Activated CD4-positive, CD25-positive, alpha-beta regulatory T cell treated with anti-CD3 and anti-CD28 coated beads, Interleukin-2, amount 50 U/mL, for 16 hours (primary cell): Measurements from ENCODE around the gene CLDN12.
"Not testable (repeated sequence)": the region's sequence is repeated elsewhere in the genome, so short reads cannot be mapped to it uniquely, and the experiment has no call there.

Experiments used
- DNase-seq: peaks from one replicate; pipeline ENCODE4 v3.0.0-alpha.2; 2020; ENCODE audit warnings: low read depth, low spot score

CLDN12 gene

DNA sequence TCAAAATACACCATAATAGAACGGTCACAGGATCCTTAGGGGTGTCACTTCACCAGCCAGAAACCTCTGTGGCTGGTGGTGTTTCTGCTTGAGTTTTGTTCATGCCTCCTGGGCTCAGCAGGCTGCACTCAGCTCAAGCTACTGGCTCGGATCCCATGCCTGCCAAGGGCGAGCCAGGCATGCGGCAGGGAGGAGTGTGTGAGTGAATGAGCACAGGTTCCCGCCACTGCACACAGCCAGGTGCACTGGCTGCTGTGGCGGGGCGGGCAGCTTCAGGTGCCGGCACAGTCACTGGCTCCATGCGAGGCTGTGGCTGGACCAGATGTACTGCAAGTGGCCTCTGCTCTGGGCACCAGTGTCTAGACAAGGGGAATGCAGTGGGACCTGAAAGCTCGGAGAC is 29.5 kb downstream of the CLDN12 start:
- DNase-seq: no peak

GRCh38 chr7:90433221-90433620 is 30.0 kb downstream of the CLDN12 start:
- no peak for DNase-seq

DNA sequence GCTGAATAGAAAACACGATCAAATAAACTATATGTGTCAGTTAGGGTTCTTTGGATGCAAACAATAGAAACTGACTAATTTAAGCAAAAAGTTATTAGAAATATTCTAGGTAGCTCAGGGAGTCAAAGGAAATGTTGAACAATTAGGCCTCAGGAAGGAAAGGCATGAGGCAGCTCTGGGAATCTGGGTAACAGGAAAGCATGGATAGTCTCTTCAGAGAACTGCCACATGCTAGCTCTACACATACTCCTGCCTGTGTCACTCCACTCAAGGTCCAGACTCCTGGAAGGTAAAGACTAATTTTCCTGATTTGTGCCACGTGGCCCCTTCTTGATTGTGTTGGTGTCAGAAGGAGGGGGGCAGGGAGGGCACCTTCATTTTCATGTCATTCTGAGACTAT is 42.4 kb downstream of the CLDN12 start:
- no peak for DNase-seq

- DNase-seq: no peak
Observed at GRCh38 chr7:90446137-90446899, 43.1 kb downstream of the CLDN12 start.

GRCh38 chr7:90453259-90453891 is 50.1 kb downstream of the CLDN12 start:
- no peak for DNase-seq

- DNase-seq: no peak
Observed at GRCh38 chr7:90453931-90454330, 50.7 kb downstream of the CLDN12 start.

GRCh38 chr7:90455163-90456030 is 52.1 kb downstream of the CLDN12 start:
- no peak for DNase-seq

DNA sequence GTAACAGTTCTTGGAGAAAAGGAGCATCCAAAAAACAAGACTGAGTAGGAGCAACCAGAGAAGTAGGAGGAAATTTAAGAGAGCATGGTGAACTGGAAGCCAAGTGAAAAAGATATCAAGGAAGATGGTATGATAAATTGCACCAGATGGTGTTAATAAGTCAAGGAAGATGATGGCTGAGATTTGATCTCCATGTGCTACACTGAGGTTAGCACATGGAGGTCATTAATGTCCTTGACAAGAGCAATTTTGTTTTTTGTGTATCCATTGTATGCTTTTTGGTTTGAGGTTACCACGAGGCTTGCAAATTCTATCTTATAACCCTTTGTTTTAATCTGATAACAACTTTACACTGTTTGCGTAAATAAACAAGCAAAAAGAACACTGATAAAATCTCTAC is 54.8 kb downstream of the CLDN12 start:
- no peak for DNase-seq

- DNase-seq: no peak
Observed at GRCh38 chr7:90459888-90460287, 56.6 kb downstream of the CLDN12 start.

- no peak for DNase-seq
Observed at GRCh38 chr7:90461219-90461618, 58.0 kb downstream of the CLDN12 start.

DNA sequence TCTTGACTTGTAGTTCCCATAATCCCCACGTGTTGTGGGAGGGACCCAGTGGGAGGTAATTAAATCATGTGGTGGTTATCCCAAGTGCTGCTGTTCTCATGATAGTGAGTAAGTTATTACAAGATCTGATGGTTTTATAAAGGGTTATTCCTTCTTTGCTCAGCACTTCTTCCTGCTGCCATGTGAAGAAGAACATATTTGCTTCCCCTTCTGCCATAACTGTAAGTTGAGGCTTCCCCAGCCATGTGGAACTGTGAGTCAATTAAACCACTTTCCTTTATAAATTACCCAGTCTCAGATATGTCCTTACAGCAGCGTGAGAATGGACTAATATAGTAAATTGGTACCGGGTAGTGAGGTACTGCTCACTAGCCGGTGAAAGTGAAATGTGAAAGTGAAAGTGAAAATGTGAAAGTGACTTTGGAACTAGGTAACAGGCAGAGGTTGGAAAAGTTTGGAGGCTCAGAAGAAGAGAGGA is 59.9 kb downstream of the CLDN12 start:
- not testable (repeated sequence) for DNase-seq
